DLD1 (cell line): ENCODE data around the gene CD1E.
"Not testable (repeated sequence)": the region's sequence is repeated elsewhere in the genome, so short reads cannot be mapped to it uniquely, and the experiment has no call there.

Experiments used
- in situ Hi-C: cut with HindIII; loops from 2 replicates; pipeline ENCODE4 v1.10.0; 2017; ENCODE audit warnings: low sequenced_read_pairs

CD1E gene

GRCh38 chr1:158357441-158357840, 3.7 kb downstream of the CD1E start:
- in situ Hi-C loops, result no loop called here

GRCh38 chr1:158362482-158362881, 8.8 kb downstream of the CD1E start:
- in situ Hi-C loops, result no loop called here

- in situ Hi-C loops, result no loop called here
These were observed 9.2 kb downstream of the CD1E start for GRCh38 chr1:158362941-158363340.

- in situ Hi-C loops, result no loop called here
These were observed 13.1 kb downstream of the CD1E start for GRCh38 chr1:158366783-158367182.

GRCh38 chr1:158371188-158371953, 17.7 kb downstream of the CD1E start:
- in situ Hi-C loops, result no loop called here

- in situ Hi-C loops, result not testable (repeated sequence)
These were observed 20.4 kb downstream of the CD1E start for GRCh38 chr1:158374101-158374500.

GRCh38 chr1:158374860-158375259, 21.2 kb downstream of the CD1E start:
- in situ Hi-C loops, result no loop called here

- in situ Hi-C loops, result no loop called here
These were observed 36.6 kb downstream of the CD1E start for GRCh38 chr1:158390331-158390730.

- in situ Hi-C loops, result no loop called here
These were observed 37.4 kb downstream of the CD1E start for GRCh38 chr1:158391099-158391498.

GRCh38 chr1:158393476-158393875, 39.8 kb downstream of the CD1E start:
- in situ Hi-C loops, result no loop called here

- in situ Hi-C loops, result no loop called here
These were observed 43.0 kb downstream of the CD1E start for GRCh38 chr1:158396646-158397045.

- in situ Hi-C loops, result no loop called here
These were observed 45.3 kb downstream of the CD1E start, which contains the start of gene OR10T2 for GRCh38 chr1:158398818-158399514. Gene OR10T2 (minus strand): TSS chr1:158399466. CDS start chr1:158399466, 0 bp downstream.

- in situ Hi-C loops, result no loop called here
These were observed 47.2 kb downstream of the CD1E start for GRCh38 chr1:158400871-158401270.

- in situ Hi-C loops, result no loop called here
These were observed 53.4 kb downstream of the CD1E start for GRCh38 chr1:158407092-158407491.
